GM06990 (cell line): Measurements from ENCODE around the gene FGF4.

ENCODE experiments used
- DNase-seq: peaks from one replicate; pipeline ENCODE4 v3.0.0-alpha.2; 2011; ENCODE audit not compliant: insufficient read length; ENCODE audit errors: extremely low read depth
- H3K27me3 ChIP-seq: replicated peaks from 2 replicates; pipeline ENCODE4 v1.6.0; 2011; ENCODE audit warnings: low read length; ENCODE audit not compliant: control insufficient read depth, insufficient read depth
- H3K36me3 ChIP-seq: 2 replicates; pipeline ENCODE4 v1.5.1; 2011; ENCODE audit warnings: low read length; ENCODE audit not compliant: control insufficient read depth, insufficient read depth
- H3K4me3 ChIP-seq: replicated peaks from 2 replicates; pipeline ENCODE4 v1.5.1; 2011; ENCODE audit warnings: low read depth, mild to moderate bottlenecking, control low read depth, low read length
- TF ChIP-seq, protein P1 (sequence below): IDR thresholded peaks from 2 replicates; pipeline ENCODE4 v1.5.1; 2011; ENCODE audit warnings: low read length, control low read depth, mild to moderate bottlenecking, inconsistent platforms; ENCODE audit not compliant: insufficient read depth, poor library complexity, severe bottlenecking

The FGF4 gene, protein sequence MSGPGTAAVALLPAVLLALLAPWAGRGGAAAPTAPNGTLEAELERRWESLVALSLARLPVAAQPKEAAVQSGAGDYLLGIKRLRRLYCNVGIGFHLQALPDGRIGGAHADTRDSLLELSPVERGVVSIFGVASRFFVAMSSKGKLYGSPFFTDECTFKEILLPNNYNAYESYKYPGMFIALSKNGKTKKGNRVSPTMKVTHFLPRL

DNA sequence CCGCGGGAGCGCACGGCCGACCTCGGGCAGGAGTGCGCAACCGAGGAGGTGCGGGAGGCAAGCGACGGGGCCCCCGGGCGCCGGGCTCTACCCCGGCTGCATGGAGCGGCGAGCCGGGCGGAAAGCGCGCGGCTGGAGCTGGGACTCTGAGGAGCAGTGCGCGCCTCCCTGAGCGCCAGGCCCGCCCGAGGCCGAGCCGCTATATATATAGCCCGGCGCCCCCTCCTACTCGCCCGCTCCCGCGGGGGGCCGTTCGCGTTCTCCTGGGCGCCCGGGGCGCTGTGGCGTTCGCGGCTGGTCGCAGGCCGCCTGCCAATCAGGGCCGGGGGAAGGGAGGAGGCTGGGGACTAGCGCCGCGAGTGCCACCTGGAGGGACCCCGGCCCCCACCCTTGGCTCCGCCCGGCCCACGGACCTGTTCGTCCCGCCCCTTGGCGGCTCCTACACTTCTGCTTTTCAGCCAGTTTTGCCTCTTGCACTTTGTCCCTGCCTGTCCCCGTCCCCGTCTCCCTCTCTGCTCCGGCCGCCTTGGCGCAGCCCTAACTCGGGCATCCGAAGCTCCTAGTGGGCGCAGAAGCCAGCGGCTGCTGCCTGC, at the start of gene FGF4:
FGF4 (minus strand) TSS at position 179 of the 593 bp plus-strand sequence. CDS start 257 bp downstream, outside the sequence.
- Histone ChIP-seq H3K4me3 (no peak within 1 kb of the TSS), H3K27me3 (no peaks in the 10 kb centered on the region; the same call in 1 of the 2 replicates), H3K36me3 (no peaks in the 10 kb centered on the region)
- no peak for DNase-seq
- TF ChIP-seq, protein P1, sequence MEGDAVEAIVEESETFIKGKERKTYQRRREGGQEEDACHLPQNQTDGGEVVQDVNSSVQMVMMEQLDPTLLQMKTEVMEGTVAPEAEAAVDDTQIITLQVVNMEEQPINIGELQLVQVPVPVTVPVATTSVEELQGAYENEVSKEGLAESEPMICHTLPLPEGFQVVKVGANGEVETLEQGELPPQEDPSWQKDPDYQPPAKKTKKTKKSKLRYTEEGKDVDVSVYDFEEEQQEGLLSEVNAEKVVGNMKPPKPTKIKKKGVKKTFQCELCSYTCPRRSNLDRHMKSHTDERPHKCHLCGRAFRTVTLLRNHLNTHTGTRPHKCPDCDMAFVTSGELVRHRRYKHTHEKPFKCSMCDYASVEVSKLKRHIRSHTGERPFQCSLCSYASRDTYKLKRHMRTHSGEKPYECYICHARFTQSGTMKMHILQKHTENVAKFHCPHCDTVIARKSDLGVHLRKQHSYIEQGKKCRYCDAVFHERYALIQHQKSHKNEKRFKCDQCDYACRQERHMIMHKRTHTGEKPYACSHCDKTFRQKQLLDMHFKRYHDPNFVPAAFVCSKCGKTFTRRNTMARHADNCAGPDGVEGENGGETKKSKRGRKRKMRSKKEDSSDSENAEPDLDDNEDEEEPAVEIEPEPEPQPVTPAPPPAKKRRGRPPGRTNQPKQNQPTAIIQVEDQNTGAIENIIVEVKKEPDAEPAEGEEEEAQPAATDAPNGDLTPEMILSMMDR = no peak

DNA sequence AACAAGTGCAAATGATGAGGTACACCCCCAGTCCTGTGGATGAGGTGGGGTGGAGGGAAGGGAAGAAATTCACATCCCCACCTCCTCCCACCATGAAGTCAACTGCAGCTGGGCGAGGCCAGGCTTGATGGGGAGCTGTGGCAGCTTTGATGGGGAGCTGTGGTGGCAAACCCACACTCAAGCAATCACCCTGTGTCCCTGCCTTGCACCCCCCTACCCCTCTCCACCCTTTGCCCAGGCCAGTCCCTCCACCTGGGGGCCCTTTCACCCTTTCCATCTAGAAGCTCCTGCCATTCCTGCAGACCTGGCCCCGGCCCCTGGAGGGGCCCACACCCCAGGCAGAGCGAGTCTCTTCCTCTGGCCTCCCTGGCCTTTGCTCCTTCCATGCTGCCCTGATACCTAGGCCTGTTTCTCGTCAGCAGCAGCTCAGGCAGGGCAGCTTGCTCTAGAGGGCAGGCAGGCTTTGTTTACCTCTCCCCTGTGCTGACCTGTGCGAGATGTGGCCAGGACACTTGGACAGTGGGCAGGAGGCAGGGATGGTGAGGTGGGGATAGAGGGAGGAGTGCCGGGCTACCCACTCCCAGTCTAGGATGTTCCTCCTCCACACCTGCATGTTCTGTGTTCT, 48.6 kb upstream of the FGF4 start:
- no peak for DNase-seq
- Histone ChIP-seq H3K27me3 (no peaks in the 10 kb centered on the region; the same call in none of the 2 replicates), H3K36me3 (no peaks in the 10 kb centered on the region), H3K4me3 (no peak overlapping the region)
- TF ChIP-seq, protein P1 = no peak

- Histone ChIP-seq H3K27me3 (no peaks in the 10 kb centered on the region; the same call in none of the 2 replicates), H3K36me3 (no peaks in the 10 kb centered on the region), H3K4me3 (no peak overlapping the region)
- TF ChIP-seq, protein P1 = no peak
- no peak for DNase-seq
These were observed 47.7 kb upstream of the FGF4 start for GRCh38 chr11:69822676-69823494.

GRCh38 chr11:69821511-69822040, 46.4 kb upstream of the FGF4 start:
- Histone ChIP-seq H3K27me3 (no peaks in the 10 kb centered on the region; the same call in none of the 2 replicates), H3K36me3 (no peaks in the 10 kb centered on the region), H3K4me3 (no peak overlapping the region)
- no peak for DNase-seq
- TF ChIP-seq, protein P1 = no peak

GRCh38 chr11:69820441-69820840, 45.3 kb upstream of the FGF4 start:
- no peaks in the 10 kb centered on the region; the same call in none of the 2 replicates for H3K27me3 ChIP-seq

More at GRCh38 chr11:69820441-69820840, 45.3 kb upstream of the FGF4 start:
- DNase-seq = no peak
- TF ChIP-seq, protein P1 = no peak
- Histone ChIP-seq H3K36me3 (no peaks in the 10 kb centered on the region), H3K4me3 (no peak overlapping the region)
